ENCODE data around the gene CDH12.
"Not testable (repeated sequence)": the region's sequence is repeated elsewhere in the genome, so short reads cannot be mapped to it uniquely, and the experiment has no call there.

Gene CDH12

GRCh38 chr5:22432905-22433304 lies 420.2 kb downstream of the CDH12 start:
- no peak for DNase-seq (ENCODE audit: low spot score)

- DNase-seq (ENCODE audit: low spot score): no peak
These were observed 421.3 kb downstream of the CDH12 start for GRCh38 chr5:22431840-22432239.

- no peak for DNase-seq (ENCODE audit: low spot score)
These were observed 421.7 kb downstream of the CDH12 start for GRCh38 chr5:22431406-22431805.

GRCh38 chr5:22411554-22412349 lies 441.4 kb downstream of the CDH12 start:
- DNase-seq (ENCODE audit: low spot score): no peak

- DNase-seq (ENCODE audit: low spot score): no peak
These were observed 461.2 kb downstream of the CDH12 start for GRCh38 chr5:22391956-22392355.

GRCh38 chr5:22390888-22391287 lies 462.3 kb downstream of the CDH12 start:
- no peak for DNase-seq (ENCODE audit: low spot score)

- DNase-seq (ENCODE audit: low spot score): no peak
These were observed 480.1 kb downstream of the CDH12 start for GRCh38 chr5:22372826-22373660.

- no peak for DNase-seq (ENCODE audit: low spot score)
These were observed 480.8 kb downstream of the CDH12 start for GRCh38 chr5:22372376-22372775.

- no peak for DNase-seq (ENCODE audit: low spot score)
These were observed 498.2 kb downstream of the CDH12 start for GRCh38 chr5:22354956-22355355.

GRCh38 chr5:22352493-22352892 lies 500.7 kb downstream of the CDH12 start:
- no peak for DNase-seq (ENCODE audit: low spot score)

- DNase-seq (ENCODE audit: low spot score): no peak
These were observed 502.0 kb downstream of the CDH12 start for GRCh38 chr5:22351178-22351577.

GRCh38 chr5:22348027-22348426 lies 505.1 kb downstream of the CDH12 start:
- DNase-seq (ENCODE audit: low spot score): no peak

- DNase-seq (ENCODE audit: low spot score): no peak
These were observed 509.1 kb downstream of the CDH12 start for GRCh38 chr5:22344000-22344399.

GRCh38 chr5:22341406-22341805 lies 511.7 kb downstream of the CDH12 start:
- no peak for DNase-seq (ENCODE audit: low spot score)

GRCh38 chr5:22332949-22333348 lies 520.2 kb downstream of the CDH12 start:
- DNase-seq (ENCODE audit: low spot score): not testable (repeated sequence)

GRCh38 chr5:22329683-22330082 lies 523.5 kb downstream of the CDH12 start:
- DNase-seq (ENCODE audit: low spot score): no peak

GRCh38 chr5:22319798-22320197 lies 533.3 kb downstream of the CDH12 start:
- no peak for DNase-seq (ENCODE audit: low spot score)

GRCh38 chr5:22316294-22316693 lies 536.9 kb downstream of the CDH12 start:
- DNase-seq (ENCODE audit: low spot score): no peak

GRCh38 chr5:22315052-22315451 lies 538.1 kb downstream of the CDH12 start:
- not testable (repeated sequence) for DNase-seq (ENCODE audit: low spot score)

- no peak for DNase-seq (ENCODE audit: low spot score)
These were observed 538.6 kb downstream of the CDH12 start for GRCh38 chr5:22314548-22314947.

GRCh38 chr5:22306011-22306410 lies 547.1 kb downstream of the CDH12 start:
- DNase-seq (ENCODE audit: low spot score): no peak

- DNase-seq (ENCODE audit: low spot score): no peak
These were observed 557.3 kb downstream of the CDH12 start for GRCh38 chr5:22295832-22296231.

- no peak for DNase-seq (ENCODE audit: low spot score)
These were observed 560.0 kb downstream of the CDH12 start for GRCh38 chr5:22293147-22293546.

All from putamen (tissue), 1 donor.